Measurements from ENCODE around the gene EXT2. TPM values are rescaled to one million over a fixed set of nuclear protein-coding genes. Genes with fewer than 3 reads are reported as not detected.

Gene EXT2
- total RNA-seq, 1 experiment from 2014 or later = 39.1 TPM

- H3K4me3 Mint-ChIP-seq = no peak overlapping the region
These were observed 152.0 kb downstream of the EXT2 start for GRCh38 chr11:44247508-44247907.

GRCh38 chr11:44248109-44248508, 152.6 kb downstream of the EXT2 start:
- ChIA-PET POLR2A (no interaction called here), CTCF (interaction anchor here (1.7 to 1.9 kb wide), 2 partner anchors 38 to 115 kb away, joined by 6 to 9 read pairs; no protein-coding TSS in a partner anchor)
- no peak for TF ChIP-seq FOXP1 (CRISPR knock-in tag; IDR thresholded peaks at IDR 0.05; ENCODE audit: borderline replicate concordance)
- TF ChIP-seq ZBTB21 (CRISPR knock-in tag; IDR thresholded peaks at IDR 0.05; ENCODE audit: borderline replicate concordance) = no peak
- TF ChIP-seq NR3C1 (CRISPR knock-in tag; conservative IDR thresholded peaks at IDR 0.05; ENCODE audit: low read depth) = no peak
- no peak for TF ChIP-seq ZNF416 (CRISPR knock-in tag; IDR thresholded peaks at IDR 0.05)
- TF ChIP-seq, protein P1, sequence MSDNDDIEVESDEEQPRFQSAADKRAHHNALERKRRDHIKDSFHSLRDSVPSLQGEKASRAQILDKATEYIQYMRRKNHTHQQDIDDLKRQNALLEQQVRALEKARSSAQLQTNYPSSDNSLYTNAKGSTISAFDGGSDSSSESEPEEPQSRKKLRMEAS (CRISPR knock-in tag; IDR thresholded peaks at IDR 0.05) = no peak
- no peak for TF ChIP-seq HMGXB4 (CRISPR knock-in tag; IDR thresholded peaks at IDR 0.05)
- no peak for TF ChIP-seq SOX15 (CRISPR knock-in tag; IDR thresholded peaks at IDR 0.05)
- TF ChIP-seq, protein P2, sequence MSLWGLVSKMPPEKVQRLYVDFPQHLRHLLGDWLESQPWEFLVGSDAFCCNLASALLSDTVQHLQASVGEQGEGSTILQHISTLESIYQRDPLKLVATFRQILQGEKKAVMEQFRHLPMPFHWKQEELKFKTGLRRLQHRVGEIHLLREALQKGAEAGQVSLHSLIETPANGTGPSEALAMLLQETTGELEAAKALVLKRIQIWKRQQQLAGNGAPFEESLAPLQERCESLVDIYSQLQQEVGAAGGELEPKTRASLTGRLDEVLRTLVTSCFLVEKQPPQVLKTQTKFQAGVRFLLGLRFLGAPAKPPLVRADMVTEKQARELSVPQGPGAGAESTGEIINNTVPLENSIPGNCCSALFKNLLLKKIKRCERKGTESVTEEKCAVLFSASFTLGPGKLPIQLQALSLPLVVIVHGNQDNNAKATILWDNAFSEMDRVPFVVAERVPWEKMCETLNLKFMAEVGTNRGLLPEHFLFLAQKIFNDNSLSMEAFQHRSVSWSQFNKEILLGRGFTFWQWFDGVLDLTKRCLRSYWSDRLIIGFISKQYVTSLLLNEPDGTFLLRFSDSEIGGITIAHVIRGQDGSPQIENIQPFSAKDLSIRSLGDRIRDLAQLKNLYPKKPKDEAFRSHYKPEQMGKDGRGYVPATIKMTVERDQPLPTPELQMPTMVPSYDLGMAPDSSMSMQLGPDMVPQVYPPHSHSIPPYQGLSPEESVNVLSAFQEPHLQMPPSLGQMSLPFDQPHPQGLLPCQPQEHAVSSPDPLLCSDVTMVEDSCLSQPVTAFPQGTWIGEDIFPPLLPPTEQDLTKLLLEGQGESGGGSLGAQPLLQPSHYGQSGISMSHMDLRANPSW (CRISPR knock-in tag; conservative IDR thresholded peaks at IDR 0.05; ENCODE audit: low read depth) = no peak
- Mint-ChIP-seq H3K4me1 (peaks cover 23% of the 10 kb centered on the region), H3K27me3 (ENCODE audit: low read depth) (no peaks in the 10 kb centered on the region; the same call in 1 of the 2 replicates), H3K9me3 (peaks cover 23% of the 10 kb centered on the region), H3K4me3 (no peak overlapping the region), H3K27ac (no peak overlapping the region), H3K36me3 (peaks cover 28% of the 10 kb centered on the region)
- DNase-seq (ENCODE audit: low spot score) = no peak
- no peak for ATAC-seq

More at GRCh38 chr11:44247508-44247907, 152.0 kb downstream of the EXT2 start:
- peaks cover 17% of the 10 kb centered on the region for H3K9me3 Mint-ChIP-seq
- DNase-seq (ENCODE audit: low spot score) (no peak), ATAC-seq (no peak)
- ChIA-PET CTCF (interaction anchor here (1.7 to 1.9 kb wide), 2 partner anchors 39 to 114 kb away, joined by 6 to 9 read pairs; no protein-coding TSS in a partner anchor), POLR2A (no interaction called here)
- TF ChIP-seq JAZF1 (CRISPR knock-in tag; IDR thresholded peaks at IDR 0.05) (no peak), CBFB (CRISPR knock-in tag; IDR thresholded peaks at IDR 0.05; ENCODE audit: low read depth) (no peak), CREM (CRISPR knock-in tag; IDR thresholded peaks at IDR 0.05) (no peak), TP53 (CRISPR knock-in tag; IDR thresholded peaks at IDR 0.05) (no peak), MYBL2 (CRISPR knock-in tag; IDR thresholded peaks at IDR 0.05) (no peak), FOXJ3 (CRISPR knock-in tag; IDR thresholded peaks at IDR 0.05; ENCODE audit: borderline replicate concordance) (no peak), TCF7 (CRISPR knock-in tag; IDR thresholded peaks at IDR 0.05; ENCODE audit: low read depth) (no peak), ZNF512 (CRISPR knock-in tag; IDR thresholded peaks at IDR 0.05; ENCODE audit: borderline replicate concordance) (no peak), ZBTB43 (CRISPR knock-in tag; IDR thresholded peaks at IDR 0.05) (no peak), PRRX2 (CRISPR knock-in tag; IDR thresholded peaks at IDR 0.05) (no peak), TEAD1 (CRISPR knock-in tag; IDR thresholded peaks at IDR 0.05) (no peak), SMAD3 (CRISPR knock-in tag; IDR thresholded peaks at IDR 0.05; ENCODE audit: borderline replicate concordance) (no peak), ZBTB21 (CRISPR knock-in tag; IDR thresholded peaks at IDR 0.05; ENCODE audit: borderline replicate concordance) (no peak), CDX4 (CRISPR knock-in tag; IDR thresholded peaks at IDR 0.05; ENCODE audit: borderline replicate concordance) (no peak)
- TF ChIP-seq, protein P3, sequence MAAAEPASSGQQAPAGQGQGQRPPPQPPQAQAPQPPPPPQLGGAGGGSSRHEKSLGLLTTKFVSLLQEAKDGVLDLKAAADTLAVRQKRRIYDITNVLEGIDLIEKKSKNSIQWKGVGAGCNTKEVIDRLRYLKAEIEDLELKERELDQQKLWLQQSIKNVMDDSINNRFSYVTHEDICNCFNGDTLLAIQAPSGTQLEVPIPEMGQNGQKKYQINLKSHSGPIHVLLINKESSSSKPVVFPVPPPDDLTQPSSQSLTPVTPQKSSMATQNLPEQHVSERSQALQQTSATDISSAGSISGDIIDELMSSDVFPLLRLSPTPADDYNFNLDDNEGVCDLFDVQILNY (CRISPR knock-in tag; IDR thresholded peaks at IDR 0.05) = no peak
- TF ChIP-seq, protein P1 (CRISPR knock-in tag; IDR thresholded peaks at IDR 0.05) = no peak
- H3K27me3 Mint-ChIP-seq (ENCODE audit: low read depth) = no peaks in the 10 kb centered on the region; the same call in 1 of the 2 replicates
- no peak overlapping the region; the same call in 1 of the 2 replicates for H3K27ac Mint-ChIP-seq
- peaks cover 22% of the 10 kb centered on the region for H3K36me3 Mint-ChIP-seq
- H3K4me1 Mint-ChIP-seq = peaks cover 29% of the 10 kb centered on the region

Measured in WTC11 (cell line).